CD8-positive, alpha-beta memory T cell (primary cell): ENCODE results near the gene CTNS. TPM values are rescaled to one million over a fixed set of nuclear protein-coding genes. Genes with fewer than 3 reads are reported as not detected.
A peak's percentile ranks its signal among the peaks of the same experiment; 100 is the strongest.

Experiments used
- CTCF ChIA-PET: fragments of 350-600 bp; sonication (Branson Sonifier 250); formaldehyde crosslinking; loops from one replicate; lab custom pipeline; 2021; ENCODE audit warnings: antibody characterized with exemption; lab: Charles Lee
- POLR2A ChIA-PET: fragments of 350-600 bp; sonication (Branson Sonifier 250); formaldehyde crosslinking; loops from one replicate; lab custom pipeline; 2021; ENCODE audit warnings: antibody characterized with exemption; lab: Charles Lee
- DNase-seq, 5 donors: peaks; one replicate each; pipeline versions ENCODE4 v3.0.0 to v3.0.0-alpha.2; 2020 to 2022; ENCODE audit warnings: mixed read lengths in 1 of 5
- H3K27ac ChIP-seq: one replicate; pipeline ENCODE4 v1.7.0; 2013; ENCODE audit warnings: low read depth, mild to moderate bottlenecking, low read length, moderate library complexity
- H3K27me3 ChIP-seq: 2 replicates; pipeline ENCODE4 v1.7.0; 2013; ENCODE audit warnings: low read length, mild to moderate bottlenecking; ENCODE audit not compliant: insufficient read depth, poor library complexity, severe bottlenecking
- H3K36me3 ChIP-seq: 2 replicates; pipeline ENCODE4 v1.7.0; 2013; ENCODE audit warnings: mild to moderate bottlenecking, low read length, moderate library complexity; ENCODE audit not compliant: insufficient read depth
- H3K4me1 ChIP-seq: 2 replicates; pipeline ENCODE4 v1.7.0; 2013; ENCODE audit warnings: mild to moderate bottlenecking, low read length, moderate library complexity; ENCODE audit not compliant: insufficient read depth
- H3K4me3 ChIP-seq: 2 replicates; pipeline ENCODE4 v1.7.0; 2013; ENCODE audit warnings: mild to moderate bottlenecking, low read length
- H3K9me3 ChIP-seq: 2 replicates; pipeline ENCODE4 v1.7.0; 2013; ENCODE audit warnings: mild to moderate bottlenecking, low read length
- H3K27ac Mint-ChIP-seq, 8 donors: one replicate each; pipeline ENCODE4 v1.8.0; 2020 to 2021; ENCODE audit warnings: mixed read lengths in 8 of 8, mild to moderate bottlenecking in 6 of 8, inconsistent platforms in 3 of 8, moderate library complexity in 3 of 8
- H3K27me3 Mint-ChIP-seq, 2 donors: one replicate each; pipeline ENCODE4 v1.8.0; 2020 to 2021; ENCODE audit warnings: mixed read lengths in 2 of 2, mild to moderate bottlenecking in 1 of 2, moderate library complexity in 1 of 2
- H3K36me3 Mint-ChIP-seq, 3 donors: one replicate each; pipeline ENCODE4 v1.8.0; 2020 to 2021; ENCODE audit warnings: mixed read lengths in 3 of 3, inconsistent platforms in 1 of 3, mild to moderate bottlenecking in 1 of 3
- H3K4me1 Mint-ChIP-seq, 3 donors: one replicate each; pipeline ENCODE4 v1.8.0; 2020 to 2021; ENCODE audit warnings: mixed read lengths in 3 of 3, inconsistent platforms in 1 of 3, mild to moderate bottlenecking in 1 of 3
- H3K4me3 Mint-ChIP-seq, 7 donors: one replicate each; pipeline ENCODE4 v1.8.0; 2020 to 2021; ENCODE audit warnings: mixed read lengths in 7 of 7, mild to moderate bottlenecking in 6 of 7, moderate library complexity in 4 of 7, inconsistent platforms in 2 of 7
- H3K9me3 Mint-ChIP-seq, 5 donors: one replicate each; pipeline ENCODE4 v1.8.0; 2020 to 2022; ENCODE audit warnings: mixed read lengths in 5 of 5, mild to moderate bottlenecking in 3 of 5, moderate library complexity in 2 of 5, inconsistent platforms in 1 of 5
- polyA plus RNA-seq: library from polyadenylated mRNA; unstranded; fragments of 300-500 nt; fragmentation: Illumina TruSeq; gene quantifications from one replicate; pipeline ENCODE4 v1.2.3, GENCODE V29; 2021
- total RNA-seq, 2 experiments: library from RNA; stranded (reverse); gene quantifications; one replicate each; pipeline ENCODE4 v1.2.3, GENCODE V29; 2021

Gene CTNS
- total and polyA plus RNA-seq, 3 experiments from 2014 or later, result 7.7 to 35.5 (median 33.3) TPM

- Histone ChIP-seq H3K9me3 (no peaks in the 10 kb centered on the region), H3K4me1 (peaks cover 3% of the 10 kb centered on the region), H3K36me3 (no peaks in the 10 kb centered on the region), H3K27ac (no peak overlapping the region), H3K4me3 (no peak overlapping the region), H3K27me3 (no peaks in the 10 kb centered on the region)
- POLR2A ChIA-PET, result no interaction called here
- H3K9me3 Mint-ChIP-seq, result no peaks in the 10 kb centered on the region
- CTCF ChIA-PET, result no interaction called here
- H3K27ac Mint-ChIP-seq, result peak overlapping the region in 1 of 8 donors; percentile 81
- H3K4me3 Mint-ChIP-seq, result no peak overlapping the region
- H3K4me1 Mint-ChIP-seq, result peaks cover 5 to 12% (median 5%) of the 10 kb centered on the region in 3 donors
- H3K27me3 Mint-ChIP-seq, result no peaks in the 10 kb centered on the region
- DNase-seq, result no peak
- H3K36me3 Mint-ChIP-seq, result peaks cover 0 to 25% (median 6%) of the 10 kb centered on the region in 3 donors
These were observed 51.5 kb downstream of the CTNS start for GRCh38 chr17:3688027-3688553.

- Mint-ChIP-seq H3K36me3 (peaks cover 0 to 24% (median 6%) of the 10 kb centered on the region in 3 donors), H3K27ac (no peak overlapping the region), H3K4me3 (no peak overlapping the region), H3K9me3 (no peaks in the 10 kb centered on the region), H3K27me3 (no peaks in the 10 kb centered on the region), H3K4me1 (peaks cover 7 to 14% (median 7%) of the 10 kb centered on the region in 3 donors)
- Histone ChIP-seq H3K27ac (no peak overlapping the region), H3K27me3 (no peaks in the 10 kb centered on the region), H3K9me3 (no peaks in the 10 kb centered on the region), H3K4me3 (no peak overlapping the region), H3K36me3 (no peaks in the 10 kb centered on the region), H3K4me1 (no peaks in the 10 kb centered on the region)
- ChIA-PET CTCF (no interaction called here), POLR2A (no interaction called here)
- DNase-seq, result no peak
These were observed 52.3 kb downstream of the CTNS start for GRCh38 chr17:3688852-3689261.

GRCh38 chr17:3689262-3690093, 52.9 kb downstream of the CTNS start:
- peaks cover 13 to 20% (median 13%) of the 10 kb centered on the region in 3 donors for H3K4me1 Mint-ChIP-seq
- peak overlapping the region in 2 of 8 donors; percentile 24 to 26 for H3K27ac Mint-ChIP-seq
- Histone ChIP-seq H3K27me3 (no peaks in the 10 kb centered on the region), H3K27ac (no peak overlapping the region), H3K9me3 (no peaks in the 10 kb centered on the region), H3K4me3 (no peak overlapping the region), H3K36me3 (no peaks in the 10 kb centered on the region), H3K4me1 (peaks cover 4% of the 10 kb centered on the region)
- peak overlapping the region in 1 of 7 donors; percentile 48 for H3K4me3 Mint-ChIP-seq
- H3K9me3 Mint-ChIP-seq, result no peaks in the 10 kb centered on the region
- H3K27me3 Mint-ChIP-seq, result no peaks in the 10 kb centered on the region
- CTCF ChIA-PET, result no interaction called here
- POLR2A ChIA-PET, result no interaction called here
- H3K36me3 Mint-ChIP-seq, result peaks cover 0 to 24% (median 6%) of the 10 kb centered on the region in 3 donors
- peak in 1 of 5 donors; percentile 44 for DNase-seq

GRCh38 chr17:3690094-3690715, 53.6 kb downstream of the CTNS start:
- H3K4me1 Mint-ChIP-seq, result peaks cover 17 to 24% (median 20%) of the 10 kb centered on the region in 3 donors
- no peaks in the 10 kb centered on the region for H3K27me3 Mint-ChIP-seq
- no peak overlapping the region for H3K4me3 ChIP-seq
- H3K36me3 ChIP-seq, result no peaks in the 10 kb centered on the region
- no peaks in the 10 kb centered on the region for H3K9me3 Mint-ChIP-seq
- peak in 1 of 5 donors; percentile 39 for DNase-seq
- H3K9me3 ChIP-seq, result no peaks in the 10 kb centered on the region
- no peak overlapping the region for H3K27ac ChIP-seq
- CTCF ChIA-PET, result no interaction called here
- POLR2A ChIA-PET, result no interaction called here
- H3K36me3 Mint-ChIP-seq, result peaks cover 0 to 24% (median 6%) of the 10 kb centered on the region in 3 donors
- no peaks in the 10 kb centered on the region for H3K27me3 ChIP-seq
- H3K4me3 Mint-ChIP-seq, result no peak overlapping the region
- peaks cover 11% of the 10 kb centered on the region for H3K4me1 ChIP-seq
- H3K27ac Mint-ChIP-seq, result no peak overlapping the region

GRCh38 chr17:3691617-3692067, 55.1 kb downstream of the CTNS start:
- Mint-ChIP-seq H3K36me3 (peaks cover 0 to 26% (median 6%) of the 10 kb centered on the region in 3 donors), H3K4me1 (peaks cover 17 to 28% (median 24%) of the 10 kb centered on the region in 3 donors), H3K9me3 (no peaks in the 10 kb centered on the region), H3K27ac (no peak overlapping the region), H3K27me3 (no peaks in the 10 kb centered on the region), H3K4me3 (no peak overlapping the region)
- no peaks in the 10 kb centered on the region for H3K36me3 ChIP-seq
- DNase-seq, result peak in 1 of 5 donors; percentile 45
- H3K4me1 ChIP-seq, result peaks cover 14% of the 10 kb centered on the region
- H3K27me3 ChIP-seq, result no peaks in the 10 kb centered on the region
- H3K27ac ChIP-seq, result no peak overlapping the region
- H3K4me3 ChIP-seq, result no peak overlapping the region
- POLR2A ChIA-PET, result no interaction called here
- CTCF ChIA-PET, result interaction anchor here (1.1 kb wide), 1 partner anchor 46 kb away, joined by 3 read pairs; no protein-coding TSS in a partner anchor
- H3K9me3 ChIP-seq, result no peaks in the 10 kb centered on the region

- H3K36me3 Mint-ChIP-seq, result peaks cover 0 to 26% (median 6%) of the 10 kb centered on the region in 3 donors
- peak overlapping the region in 1 of 7 donors; percentile 48 for H3K4me3 Mint-ChIP-seq
- H3K27ac ChIP-seq, result no peak overlapping the region
- no peaks in the 10 kb centered on the region for H3K9me3 ChIP-seq
- H3K4me3 ChIP-seq, result no peak overlapping the region
- peaks cover 18 to 34% (median 24%) of the 10 kb centered on the region in 3 donors for H3K4me1 Mint-ChIP-seq
- peaks cover 16% of the 10 kb centered on the region for H3K4me1 ChIP-seq
- H3K9me3 Mint-ChIP-seq, result no peaks in the 10 kb centered on the region
- H3K36me3 ChIP-seq, result no peaks in the 10 kb centered on the region
- DNase-seq, result peak in 1 of 5 donors; percentile 24
- CTCF ChIA-PET, result interaction anchor here (1.1 kb wide), 1 partner anchor 45 kb away, joined by 3 read pairs; no protein-coding TSS in a partner anchor
- no peak overlapping the region for H3K27ac Mint-ChIP-seq
- POLR2A ChIA-PET, result no interaction called here
- no peaks in the 10 kb centered on the region for H3K27me3 Mint-ChIP-seq
- no peaks in the 10 kb centered on the region for H3K27me3 ChIP-seq
These were observed 55.8 kb downstream of the CTNS start for GRCh38 chr17:3692346-3692745.

- Histone ChIP-seq H3K36me3 (no peaks in the 10 kb centered on the region), H3K9me3 (no peaks in the 10 kb centered on the region), H3K4me1 (peaks cover 16% of the 10 kb centered on the region), H3K4me3 (no peak overlapping the region), H3K27me3 (no peaks in the 10 kb centered on the region), H3K27ac (no peak overlapping the region)
- DNase-seq, result no peak
- ChIA-PET CTCF (no interaction called here), POLR2A (no interaction called here)
- Mint-ChIP-seq H3K4me3 (peak overlapping the region in 3 of 7 donors; percentile 43 to 88 (median 44)), H3K27ac (peak overlapping the region in 5 of 8 donors; percentile 23 to 77 (median 42)), H3K36me3 (peaks cover 0 to 24% (median 6%) of the 10 kb centered on the region in 3 donors), H3K4me1 (peaks cover 21 to 37% (median 28%) of the 10 kb centered on the region in 3 donors), H3K9me3 (no peaks in the 10 kb centered on the region), H3K27me3 (no peaks in the 10 kb centered on the region)
These were observed 56.6 kb downstream of the CTNS start for GRCh38 chr17:3693141-3693540.
